GM19438 (cell line): ENCODE measurements around the gene GAREM1.
A peak's percentile ranks its signal among the peaks of the same experiment; 100 is the strongest.
"Not testable (repeated sequence)": the region's sequence is repeated elsewhere in the genome, so short reads cannot be mapped to it uniquely, and the experiment has no call there.

ENCODE experiments used
- ATAC-seq: cut with Tn5 transposase; IDR thresholded peaks from one replicate; pipeline ENCODE4 v1.9.1; 2021; ENCODE audit warnings: low read depth; ENCODE audit not compliant: unreplicated experiment

Gene GAREM1

GRCh38 chr18:32470714-32471633 lies at the start of gene GAREM1:
GAREM1 (minus strand) TSS chr18:32470882; CDS start chr18:32470428, 454 bp downstream.
- peak; percentile 96 for ATAC-seq

- ATAC-seq: no peak
Measured at GRCh38 chr18:32511147-32511546, 40.5 kb upstream of the GAREM1 start.

- no peak for ATAC-seq
Measured at GRCh38 chr18:32509111-32509510, 38.4 kb upstream of the GAREM1 start.

DNA sequence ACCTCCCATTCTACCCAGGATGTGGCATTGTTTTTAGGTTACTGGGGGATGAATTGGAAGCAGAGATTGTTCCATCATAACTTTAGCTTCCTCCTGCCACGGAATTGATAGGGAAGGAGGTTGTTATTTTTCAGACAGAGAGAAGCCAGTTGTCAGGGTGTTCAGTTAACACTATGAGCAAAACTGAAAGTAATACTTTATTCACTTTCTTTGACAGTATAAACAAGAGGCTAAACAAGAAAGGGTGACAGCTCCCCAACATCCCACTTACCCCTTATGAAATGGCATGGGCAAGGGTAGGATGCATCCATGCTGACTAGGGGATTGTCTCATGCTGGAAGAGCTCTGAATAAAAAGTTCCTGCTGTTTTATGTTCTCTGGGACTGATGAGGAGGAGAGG lies 36.4 kb upstream of the GAREM1 start:
- ATAC-seq: no peak

DNA sequence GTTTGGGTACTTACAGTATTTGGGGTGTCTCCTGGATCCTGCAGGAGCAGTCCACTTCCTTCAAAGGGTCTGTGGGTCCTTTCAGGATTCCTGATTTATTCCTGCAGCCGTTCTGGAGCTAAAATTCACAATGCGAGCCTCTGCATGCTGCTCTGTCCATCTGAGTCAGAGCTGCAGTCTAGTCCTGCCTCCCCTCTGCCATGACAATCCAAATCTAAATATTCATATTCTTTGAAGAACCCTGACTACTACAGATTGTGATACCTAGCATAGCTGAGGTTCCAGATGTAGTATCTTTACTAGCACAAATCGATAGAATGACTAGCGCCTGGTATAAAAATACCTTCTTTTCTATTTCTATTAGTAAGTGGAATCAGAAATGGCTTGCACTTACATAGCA lies 31.3 kb upstream of the GAREM1 start:
- no peak for ATAC-seq

DNA sequence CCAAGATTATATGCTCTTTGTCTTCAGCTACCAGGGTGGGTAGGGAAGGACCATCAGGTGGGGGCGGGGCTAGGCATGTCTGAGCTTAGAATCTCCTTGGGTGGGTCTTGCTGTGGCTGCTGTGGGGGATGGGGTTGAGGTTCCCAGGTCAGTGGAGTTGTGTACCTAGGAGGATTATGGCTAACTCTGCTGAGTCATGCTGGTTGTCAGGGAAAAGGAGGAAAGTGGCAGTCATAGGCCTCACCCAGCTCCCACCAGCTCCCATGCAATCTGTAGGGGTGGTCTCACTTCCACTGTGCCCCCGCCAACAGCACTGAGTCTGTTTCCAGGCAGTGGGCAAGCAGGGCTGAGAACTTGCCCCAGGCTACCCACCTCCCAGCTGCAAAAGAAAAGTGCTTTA lies 30.6 kb upstream of the GAREM1 start:
- not testable (repeated sequence) for ATAC-seq

DNA sequence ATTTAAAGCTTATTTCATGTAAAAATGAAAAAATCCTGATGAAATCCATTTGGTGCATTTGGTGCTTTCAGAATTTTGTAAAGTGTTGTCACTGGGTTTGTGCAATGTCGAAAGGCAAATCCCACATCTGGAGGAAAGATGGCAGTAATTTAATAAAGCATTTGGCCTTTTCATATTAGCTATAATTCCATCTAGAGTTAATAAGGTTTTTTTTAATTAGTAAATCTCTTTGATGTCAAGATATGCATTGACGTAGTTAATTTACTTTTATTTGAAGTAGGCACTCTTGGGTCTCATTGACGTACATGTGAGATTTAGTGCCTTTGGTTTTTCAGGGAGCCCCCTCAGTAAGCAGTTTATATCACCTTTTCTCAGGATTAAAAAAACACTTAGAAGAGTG lies 12.3 kb upstream of the GAREM1 start:
- ATAC-seq: no peak

DNA sequence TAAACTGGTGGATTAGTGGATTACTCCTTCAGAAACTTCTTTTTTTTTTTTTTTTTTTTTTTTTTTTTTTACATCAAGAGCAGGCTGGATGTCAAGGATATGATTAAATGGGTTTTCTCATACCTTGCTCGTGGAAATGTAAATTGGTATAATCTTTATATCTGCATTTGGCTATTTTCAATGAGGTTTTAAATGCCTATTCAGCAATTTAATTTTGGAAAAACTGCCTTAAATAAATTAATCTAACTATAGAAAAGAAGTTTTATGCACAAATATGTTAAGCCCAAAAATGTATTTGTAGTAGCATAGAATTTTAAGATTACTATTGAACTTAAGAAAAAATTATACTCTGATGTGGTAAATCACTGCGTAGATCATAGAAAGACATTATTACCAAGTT lies 11.4 kb upstream of the GAREM1 start:
- no peak for ATAC-seq

- ATAC-seq: no peak
Measured at GRCh38 chr18:32480581-32480980, 9.9 kb upstream of the GAREM1 start.

- no peak for ATAC-seq
Measured at GRCh38 chr18:32478807-32479206, 8.1 kb upstream of the GAREM1 start.

DNA sequence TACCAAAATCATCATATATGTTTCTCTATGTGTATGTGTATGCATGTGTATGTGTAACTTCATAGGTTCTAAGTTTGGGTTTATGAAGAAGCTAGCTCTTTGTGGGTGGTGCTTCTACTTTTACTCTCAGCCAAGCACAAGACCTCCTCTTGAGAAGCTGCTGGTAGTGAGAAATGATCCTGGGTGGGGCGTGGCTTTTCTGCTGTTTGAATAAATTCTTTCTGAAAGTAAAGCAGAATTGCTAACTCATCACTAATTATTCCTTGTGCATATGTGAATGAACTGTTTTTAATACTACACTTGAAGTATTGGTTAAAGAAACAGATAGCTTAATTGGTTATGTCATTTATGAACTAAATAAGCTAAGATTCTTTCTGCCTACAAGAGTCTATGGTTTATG lies 7.6 kb upstream of the GAREM1 start:
- no peak for ATAC-seq

DNA sequence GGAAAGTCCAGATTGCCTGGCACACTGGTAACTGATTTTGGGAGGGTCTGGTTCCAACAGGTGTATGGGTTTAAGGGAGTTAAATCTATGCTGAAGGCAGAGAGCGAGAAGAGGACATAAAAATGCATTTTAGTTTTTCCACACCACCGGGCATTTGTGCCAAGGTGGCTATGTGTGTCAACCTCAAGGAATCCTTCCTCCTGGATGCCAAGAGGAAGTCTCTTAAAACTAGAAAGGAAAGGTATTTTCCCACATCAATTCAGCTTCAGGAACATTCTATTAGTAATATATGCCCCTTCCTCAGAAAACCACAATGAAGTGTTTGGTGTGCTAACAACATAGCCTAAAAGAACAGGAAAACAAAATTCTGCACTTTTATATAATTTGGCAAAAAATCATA lies 5.4 kb upstream of the GAREM1 start:
- no peak for ATAC-seq

GRCh38 chr18:32475069-32475468 lies 4.4 kb upstream of the GAREM1 start:
- ATAC-seq: not testable (repeated sequence)

DNA sequence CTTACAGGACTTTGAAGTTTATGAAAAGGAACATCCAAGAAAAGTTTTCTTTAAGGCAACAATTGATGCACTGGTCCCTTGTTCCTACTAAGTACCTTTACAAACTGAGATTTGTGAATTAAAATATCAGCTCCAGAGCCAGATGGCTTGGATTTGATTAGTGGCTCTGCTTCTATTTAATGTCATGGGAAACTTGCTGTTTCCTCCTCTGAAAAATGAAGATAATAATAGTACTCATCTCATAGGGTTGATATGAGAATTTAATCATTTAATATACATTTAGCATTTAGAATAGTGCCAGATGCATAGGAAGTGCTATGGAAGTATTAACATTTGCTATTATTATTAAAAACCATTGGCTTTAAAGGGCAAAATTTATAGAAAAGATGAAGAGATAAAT lies 2.6 kb upstream of the GAREM1 start:
- no peak for ATAC-seq

GRCh38 chr18:32472841-32473240 lies 2.2 kb upstream of the GAREM1 start:
- ATAC-seq: no peak

DNA sequence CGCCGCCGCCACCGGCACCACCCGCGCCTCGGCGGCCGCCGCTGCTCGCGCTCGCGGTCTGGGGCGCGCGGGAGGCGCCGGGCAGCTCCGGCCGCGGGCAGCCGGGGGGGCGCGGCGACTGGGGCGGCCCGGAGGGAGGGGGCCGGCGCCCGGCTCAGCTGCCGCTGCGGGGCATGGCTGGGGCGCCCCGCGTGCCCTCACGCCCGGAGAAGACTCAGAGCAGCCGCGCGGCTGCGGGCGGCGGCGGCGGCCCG lies 295 bp downstream of the GAREM1 start:
- ATAC-seq: no peak

- ATAC-seq: no peak
Measured at GRCh38 chr18:32469691-32470459, 807 bp downstream of the GAREM1 start.

- no peak for ATAC-seq
Measured at GRCh38 chr18:32469190-32469651, 1.5 kb downstream of the GAREM1 start.

- no peak for ATAC-seq
Measured at GRCh38 chr18:32468147-32468845, 2.4 kb downstream of the GAREM1 start.

DNA sequence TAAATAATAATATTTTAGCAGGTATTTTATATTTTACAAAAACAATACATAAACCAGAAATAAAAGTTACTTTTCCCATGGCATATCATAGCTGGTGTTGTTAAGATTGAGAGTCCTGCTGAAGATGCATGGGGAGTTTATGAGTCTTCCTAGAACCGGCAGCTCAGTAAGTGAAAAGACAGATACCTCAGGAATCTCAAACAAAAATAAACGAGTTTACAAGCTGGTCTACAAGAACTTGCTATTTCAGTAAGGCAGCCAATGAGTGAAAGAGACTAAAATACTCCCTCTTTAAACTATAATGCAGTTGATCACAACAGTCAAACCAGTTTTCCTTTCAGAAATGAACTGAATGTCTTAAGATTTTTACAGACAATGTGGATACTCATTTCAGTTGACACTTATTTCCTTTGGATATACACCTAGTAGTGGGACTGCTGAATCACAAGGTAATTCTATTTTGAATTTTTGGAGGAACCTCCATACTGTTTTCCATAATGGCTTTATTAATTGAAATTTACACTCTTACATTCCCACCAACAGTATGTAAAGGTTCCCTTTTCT lies 8.9 kb downstream of the GAREM1 start:
- no peak for ATAC-seq

- no peak for ATAC-seq
Measured at GRCh38 chr18:32460171-32460731, 10.4 kb downstream of the GAREM1 start.
